GM23248 (cell line): ENCODE measurements around the gene FBXO44.

Experiments
- EZH2 ChIP-seq: fragments of 200-600 bp; sonication (generic); IDR thresholded peaks from 2 replicates; pipeline ENCODE4 v1.6.1; 2018; ENCODE audit warnings: antibody characterized with exemption, mild to moderate bottlenecking; ENCODE audit not compliant: insufficient read depth, poor library complexity, severe bottlenecking
- EZH2phosphoT487 ChIP-seq: fragments of 200-600 bp; sonication (generic); IDR thresholded peaks from 2 replicates; pipeline ENCODE4 v1.6.1; 2018; ENCODE audit warnings: antibody characterized with exemption, moderate library complexity, mild to moderate bottlenecking, low read depth; ENCODE audit not compliant: insufficient read depth

DNA sequence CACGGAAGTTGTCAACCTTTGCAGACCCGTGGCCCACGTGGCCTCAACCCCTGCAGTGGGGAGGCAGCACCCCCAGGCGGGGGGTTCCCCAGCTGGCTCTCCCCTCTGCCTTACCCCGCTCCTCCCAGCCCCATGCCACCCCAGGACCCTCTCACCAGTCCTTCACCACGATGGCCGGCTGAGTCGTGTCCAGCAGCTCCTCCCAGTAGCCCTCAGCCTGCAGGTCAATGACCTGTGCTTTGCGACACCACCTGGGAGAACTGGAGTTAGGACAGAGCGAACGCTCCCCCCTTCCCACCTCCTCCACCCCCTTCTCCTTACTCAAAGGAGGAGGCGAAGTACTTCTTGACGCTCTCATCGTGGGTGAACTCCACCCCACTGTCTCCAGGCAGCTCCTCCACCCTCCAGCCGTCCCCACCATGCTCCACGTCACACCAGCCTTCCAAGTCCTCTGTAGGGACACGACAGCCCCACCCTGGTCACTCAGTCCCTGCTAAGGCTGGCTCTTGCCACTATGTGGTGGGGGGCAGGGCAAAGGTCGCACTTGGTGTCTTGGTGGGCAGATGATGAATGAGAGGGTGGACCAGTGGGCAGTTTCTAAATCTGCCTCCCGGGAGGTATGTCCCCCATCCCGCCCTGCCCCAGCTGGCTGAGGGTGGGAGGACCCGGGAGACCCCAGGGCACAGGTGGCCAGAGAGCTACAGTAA lies 4.9 kb upstream of the FBXO44 start:
- TF ChIP-seq EZH2phosphoT487 (no peak), EZH2 (no peak)
